Measurements from ENCODE around the gene FMN2. TPM values are rescaled to one million over a fixed set of nuclear protein-coding genes. Genes with fewer than 3 reads are reported as not detected.

FMN2 gene
- total RNA-seq (not detected), total RNA-seq (0 to 0.22 (median 0) reads per million in 172 experiments)
- polyA plus RNA-seq (2013, experiment 1 of 2) = not detected
- polyA plus RNA-seq (2013, experiment 2 of 2) = not detected

DNA sequence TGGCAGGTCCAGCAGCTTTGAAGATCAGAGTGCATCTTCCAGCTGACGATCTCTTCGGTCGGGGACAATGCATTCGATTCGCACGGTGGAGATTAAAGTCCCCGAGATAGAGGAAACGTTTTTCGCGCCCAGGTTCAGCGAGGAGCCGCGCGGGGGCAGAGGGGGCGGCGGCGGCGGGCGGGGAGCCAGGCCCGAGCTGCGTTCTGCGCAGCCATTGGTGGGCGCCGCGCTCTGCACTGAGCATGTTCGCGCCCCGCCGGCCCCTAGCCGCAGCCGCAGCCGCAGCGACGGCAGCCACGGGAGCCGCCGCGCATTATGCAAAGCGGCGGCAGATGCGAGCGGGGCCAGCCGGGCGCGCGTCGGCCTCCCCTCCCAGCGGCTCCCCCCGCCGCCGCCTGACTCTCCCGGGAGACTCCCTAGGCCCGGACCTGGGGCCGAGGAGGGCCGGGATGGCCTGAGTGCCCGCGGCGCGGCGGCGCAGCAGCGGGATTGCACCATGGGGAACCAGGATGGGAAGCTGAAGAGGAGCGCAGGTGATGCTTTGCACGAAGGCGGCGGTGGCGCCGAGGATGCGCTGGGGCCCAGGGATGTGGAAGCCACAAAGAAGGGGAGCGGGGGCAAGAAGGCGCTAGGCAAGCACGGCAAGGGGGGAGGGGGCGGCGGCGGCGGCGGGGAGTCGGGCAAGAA is at the start of gene FMN2:
Gene FMN2, plus strand, starts transcription at position 270 of the 687 bp plus-strand sequence. Its CDS starts 227 bp downstream, at position 497.
- CTCF ChIA-PET = no interaction called here
- no peaks in the 10 kb centered on the region for H3K4me1 ChIP-seq (ENCODE audit: insufficient read depth, low read length)
- POLR2A ChIA-PET = no interaction called here
- Mint-ChIP-seq H3K36me3 (ENCODE audit: low read depth) (no peaks in the 10 kb centered on the region), H3K4me1 (ENCODE audit: low read depth) (no peaks in the 10 kb centered on the region), H3K4me3 (no peak within 1 kb of the TSS), H3K27me3 (peaks cover 57% of the 10 kb centered on the region), H3K9me3 (no peaks in the 10 kb centered on the region), H3K27ac (no peak within 1 kb of the TSS)
- no peak for ATAC-seq (ENCODE audit: poor library complexity)
- H3K36me3 ChIP-seq (ENCODE audit: insufficient read depth, low read length) = no peaks in the 10 kb centered on the region
- DNase-seq = no peak
- TF ChIP-seq, protein P1, sequence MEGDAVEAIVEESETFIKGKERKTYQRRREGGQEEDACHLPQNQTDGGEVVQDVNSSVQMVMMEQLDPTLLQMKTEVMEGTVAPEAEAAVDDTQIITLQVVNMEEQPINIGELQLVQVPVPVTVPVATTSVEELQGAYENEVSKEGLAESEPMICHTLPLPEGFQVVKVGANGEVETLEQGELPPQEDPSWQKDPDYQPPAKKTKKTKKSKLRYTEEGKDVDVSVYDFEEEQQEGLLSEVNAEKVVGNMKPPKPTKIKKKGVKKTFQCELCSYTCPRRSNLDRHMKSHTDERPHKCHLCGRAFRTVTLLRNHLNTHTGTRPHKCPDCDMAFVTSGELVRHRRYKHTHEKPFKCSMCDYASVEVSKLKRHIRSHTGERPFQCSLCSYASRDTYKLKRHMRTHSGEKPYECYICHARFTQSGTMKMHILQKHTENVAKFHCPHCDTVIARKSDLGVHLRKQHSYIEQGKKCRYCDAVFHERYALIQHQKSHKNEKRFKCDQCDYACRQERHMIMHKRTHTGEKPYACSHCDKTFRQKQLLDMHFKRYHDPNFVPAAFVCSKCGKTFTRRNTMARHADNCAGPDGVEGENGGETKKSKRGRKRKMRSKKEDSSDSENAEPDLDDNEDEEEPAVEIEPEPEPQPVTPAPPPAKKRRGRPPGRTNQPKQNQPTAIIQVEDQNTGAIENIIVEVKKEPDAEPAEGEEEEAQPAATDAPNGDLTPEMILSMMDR (IDR thresholded peaks at IDR 0.05) = no peak
- H3K27me3 ChIP-seq (ENCODE audit: control insufficient read depth in 1 of 2, insufficient read depth in 2 of 2, low read length in 2 of 2) = peaks cover 25 to 48% of the 10 kb centered on the region in 2 experiments
- intact Hi-C loops (cut with DNase I, micrococcal nuclease) = no loop called here
- no peak within 1 kb of the TSS for H3K4me3 ChIP-seq (ENCODE audit: low read length)
- H3K9me3 ChIP-seq (ENCODE audit: control insufficient read depth in 1 of 2, insufficient read depth in 1 of 2, low read length in 2 of 2) = peaks cover 0 to 16% of the 10 kb centered on the region in 2 experiments
- H3K27ac ChIP-seq (ENCODE audit: low read depth in 1 of 2, low read length in 2 of 2) = no peak within 1 kb of the TSS

DNA sequence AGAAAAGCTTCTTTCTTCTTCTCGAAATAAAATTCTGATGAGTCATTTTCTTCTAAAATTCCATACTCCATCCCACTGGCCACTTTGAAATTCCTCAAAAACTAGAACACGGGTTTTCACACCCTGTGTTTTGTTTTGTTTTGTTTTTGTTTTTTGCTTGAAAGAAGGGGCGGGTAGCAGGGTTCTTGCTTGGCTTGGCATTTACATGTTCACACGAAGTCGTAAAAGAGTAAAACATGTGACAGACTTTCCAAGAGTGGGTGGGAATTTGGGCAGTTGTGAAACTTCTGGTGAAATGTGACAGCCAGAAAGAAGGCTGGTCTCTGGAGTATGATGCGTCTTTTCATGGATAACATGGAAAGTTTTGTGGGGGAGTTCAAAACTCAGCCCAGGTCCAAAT is 47.1 kb upstream of the FMN2 start:
- TF ChIP-seq, protein P1 (IDR thresholded peaks at IDR 0.05) = no peak
- DNase-seq = no peak

DNA sequence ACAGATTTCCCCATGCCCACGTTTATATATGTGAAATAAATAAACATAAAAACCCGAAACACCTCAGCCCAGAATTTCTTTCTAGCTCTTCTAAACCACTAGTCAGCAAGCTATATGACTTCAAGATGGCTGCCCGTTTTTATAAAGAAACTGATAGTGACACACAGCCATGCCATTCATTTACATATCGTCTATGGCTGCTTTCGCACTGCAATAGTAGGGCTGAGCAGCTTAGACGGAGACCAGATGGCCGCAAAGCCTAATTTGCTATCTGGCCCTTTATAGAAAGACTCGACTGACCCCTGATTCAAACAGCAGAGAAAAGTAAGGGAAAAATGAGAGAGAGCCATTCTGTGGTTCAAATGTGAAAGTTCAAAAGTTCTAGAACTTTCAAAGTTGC is 45.7 kb upstream of the FMN2 start:
- H3K9me3 ChIP-seq (ENCODE audit: control insufficient read depth in 1 of 2, insufficient read depth in 1 of 2, low read length in 2 of 2) = no peaks in the 10 kb centered on the region
- ChIA-PET CTCF (no interaction called here), POLR2A (interaction anchor here (0.6 kb wide), 1 partner anchor 20 kb away, joined by 3 read pairs; no protein-coding TSS in a partner anchor)
- no peak overlapping the region for H3K27ac Mint-ChIP-seq
- no peak overlapping the region for H3K27ac ChIP-seq (ENCODE audit: low read depth in 1 of 2, low read length in 2 of 2)
- intact Hi-C loops (cut with DNase I, micrococcal nuclease) = no loop called here
- DNase-seq (no peak), ATAC-seq (ENCODE audit: poor library complexity) (no peak)
- no peaks in the 10 kb centered on the region for H3K27me3 ChIP-seq (ENCODE audit: control insufficient read depth in 1 of 2, insufficient read depth in 2 of 2, low read length in 2 of 2)
- no peaks in the 10 kb centered on the region for H3K4me1 Mint-ChIP-seq (ENCODE audit: low read depth)
- TF ChIP-seq, protein P1 (IDR thresholded peaks at IDR 0.05) = no peak
- no peaks in the 10 kb centered on the region for H3K27me3 Mint-ChIP-seq
- H3K4me1 ChIP-seq (ENCODE audit: insufficient read depth, low read length) = no peaks in the 10 kb centered on the region
- H3K9me3 Mint-ChIP-seq = no peaks in the 10 kb centered on the region
- H3K36me3 ChIP-seq (ENCODE audit: insufficient read depth, low read length) = no peaks in the 10 kb centered on the region
- no peak overlapping the region for H3K4me3 ChIP-seq (ENCODE audit: low read length)
- no peaks in the 10 kb centered on the region for H3K36me3 Mint-ChIP-seq (ENCODE audit: low read depth)
- H3K4me3 Mint-ChIP-seq = no peak overlapping the region

More for the DNA sequence above, 47.1 kb upstream of the FMN2 start:
- Histone ChIP-seq H3K36me3 (ENCODE audit: insufficient read depth, low read length) (no peaks in the 10 kb centered on the region), H3K27me3 (ENCODE audit: control insufficient read depth in 1 of 2, insufficient read depth in 2 of 2, low read length in 2 of 2) (no peaks in the 10 kb centered on the region), H3K9me3 (ENCODE audit: control insufficient read depth in 1 of 2, insufficient read depth in 1 of 2, low read length in 2 of 2) (no peaks in the 10 kb centered on the region), H3K27ac (ENCODE audit: low read depth in 1 of 2, low read length in 2 of 2) (no peak overlapping the region), H3K4me3 (ENCODE audit: low read length) (no peak overlapping the region), H3K4me1 (ENCODE audit: insufficient read depth, low read length) (no peaks in the 10 kb centered on the region)
- POLR2A ChIA-PET = no interaction called here
- Mint-ChIP-seq H3K27ac (no peak overlapping the region), H3K9me3 (no peaks in the 10 kb centered on the region), H3K4me1 (ENCODE audit: low read depth) (no peaks in the 10 kb centered on the region), H3K4me3 (no peak overlapping the region), H3K27me3 (no peaks in the 10 kb centered on the region), H3K36me3 (ENCODE audit: low read depth) (no peaks in the 10 kb centered on the region)
- CTCF ChIA-PET = no interaction called here
- no peak for ATAC-seq (ENCODE audit: poor library complexity)
- intact Hi-C loops (cut with DNase I, micrococcal nuclease) = no loop called here
